HL-60 (cell line): ENCODE measurements around the gene CSNK1G2.

Experiments used
- POLR2AphosphoS5 ChIP-seq: IDR thresholded peaks from 2 replicates; pipeline ENCODE4 v1.6.1; 2012; ENCODE audit warnings: low read depth
- TF ChIP-seq, protein P1 (sequence below): IDR thresholded peaks from one replicate; pipeline ENCODE4 v1.5.1; 2011; ENCODE audit warnings: low read length, control low read depth, inconsistent platforms; ENCODE audit not compliant: insufficient read depth
- TF ChIP-seq, protein P2 (sequence below): IDR thresholded peaks from 2 replicates; pipeline ENCODE4 v1.6.1; 2012; ENCODE audit warnings: low read depth; ENCODE audit not compliant: insufficient replicate concordance

DNA sequence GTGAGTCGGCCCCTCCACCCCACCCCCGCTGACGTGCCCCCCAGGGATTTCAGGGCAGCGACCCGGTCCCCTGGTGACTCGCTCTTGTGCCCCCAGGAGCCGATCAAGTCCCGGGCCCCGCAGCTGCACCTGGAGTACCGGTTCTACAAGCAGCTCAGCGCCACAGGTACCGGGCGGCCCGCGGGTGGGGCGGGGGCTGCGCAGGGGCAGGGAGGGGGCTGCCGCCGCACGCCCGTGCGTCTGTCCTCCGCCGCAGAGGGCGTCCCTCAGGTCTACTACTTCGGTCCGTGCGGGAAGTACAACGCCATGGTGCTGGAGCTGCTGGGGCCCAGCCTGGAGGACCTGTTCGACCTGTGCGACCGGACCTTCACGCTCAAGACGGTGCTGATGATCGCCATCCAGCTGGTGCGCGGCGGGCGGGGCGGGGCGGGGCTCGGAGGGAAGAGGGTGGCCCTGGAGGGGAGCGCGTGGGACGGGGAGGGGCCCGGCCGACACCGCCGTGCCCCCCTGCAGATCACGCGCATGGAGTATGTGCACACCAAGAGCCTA lies 37.4 kb downstream of the CSNK1G2 start:
- TF ChIP-seq, protein P1, sequence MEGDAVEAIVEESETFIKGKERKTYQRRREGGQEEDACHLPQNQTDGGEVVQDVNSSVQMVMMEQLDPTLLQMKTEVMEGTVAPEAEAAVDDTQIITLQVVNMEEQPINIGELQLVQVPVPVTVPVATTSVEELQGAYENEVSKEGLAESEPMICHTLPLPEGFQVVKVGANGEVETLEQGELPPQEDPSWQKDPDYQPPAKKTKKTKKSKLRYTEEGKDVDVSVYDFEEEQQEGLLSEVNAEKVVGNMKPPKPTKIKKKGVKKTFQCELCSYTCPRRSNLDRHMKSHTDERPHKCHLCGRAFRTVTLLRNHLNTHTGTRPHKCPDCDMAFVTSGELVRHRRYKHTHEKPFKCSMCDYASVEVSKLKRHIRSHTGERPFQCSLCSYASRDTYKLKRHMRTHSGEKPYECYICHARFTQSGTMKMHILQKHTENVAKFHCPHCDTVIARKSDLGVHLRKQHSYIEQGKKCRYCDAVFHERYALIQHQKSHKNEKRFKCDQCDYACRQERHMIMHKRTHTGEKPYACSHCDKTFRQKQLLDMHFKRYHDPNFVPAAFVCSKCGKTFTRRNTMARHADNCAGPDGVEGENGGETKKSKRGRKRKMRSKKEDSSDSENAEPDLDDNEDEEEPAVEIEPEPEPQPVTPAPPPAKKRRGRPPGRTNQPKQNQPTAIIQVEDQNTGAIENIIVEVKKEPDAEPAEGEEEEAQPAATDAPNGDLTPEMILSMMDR, result no peak
- TF ChIP-seq, protein P2, sequence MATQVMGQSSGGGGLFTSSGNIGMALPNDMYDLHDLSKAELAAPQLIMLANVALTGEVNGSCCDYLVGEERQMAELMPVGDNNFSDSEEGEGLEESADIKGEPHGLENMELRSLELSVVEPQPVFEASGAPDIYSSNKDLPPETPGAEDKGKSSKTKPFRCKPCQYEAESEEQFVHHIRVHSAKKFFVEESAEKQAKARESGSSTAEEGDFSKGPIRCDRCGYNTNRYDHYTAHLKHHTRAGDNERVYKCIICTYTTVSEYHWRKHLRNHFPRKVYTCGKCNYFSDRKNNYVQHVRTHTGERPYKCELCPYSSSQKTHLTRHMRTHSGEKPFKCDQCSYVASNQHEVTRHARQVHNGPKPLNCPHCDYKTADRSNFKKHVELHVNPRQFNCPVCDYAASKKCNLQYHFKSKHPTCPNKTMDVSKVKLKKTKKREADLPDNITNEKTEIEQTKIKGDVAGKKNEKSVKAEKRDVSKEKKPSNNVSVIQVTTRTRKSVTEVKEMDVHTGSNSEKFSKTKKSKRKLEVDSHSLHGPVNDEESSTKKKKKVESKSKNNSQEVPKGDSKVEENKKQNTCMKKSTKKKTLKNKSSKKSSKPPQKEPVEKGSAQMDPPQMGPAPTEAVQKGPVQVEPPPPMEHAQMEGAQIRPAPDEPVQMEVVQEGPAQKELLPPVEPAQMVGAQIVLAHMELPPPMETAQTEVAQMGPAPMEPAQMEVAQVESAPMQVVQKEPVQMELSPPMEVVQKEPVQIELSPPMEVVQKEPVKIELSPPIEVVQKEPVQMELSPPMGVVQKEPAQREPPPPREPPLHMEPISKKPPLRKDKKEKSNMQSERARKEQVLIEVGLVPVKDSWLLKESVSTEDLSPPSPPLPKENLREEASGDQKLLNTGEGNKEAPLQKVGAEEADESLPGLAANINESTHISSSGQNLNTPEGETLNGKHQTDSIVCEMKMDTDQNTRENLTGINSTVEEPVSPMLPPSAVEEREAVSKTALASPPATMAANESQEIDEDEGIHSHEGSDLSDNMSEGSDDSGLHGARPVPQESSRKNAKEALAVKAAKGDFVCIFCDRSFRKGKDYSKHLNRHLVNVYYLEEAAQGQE, result no peak
- no peak for TF ChIP-seq POLR2AphosphoS5
